Amniotic stem cell (primary cell): Measurements from ENCODE around the gene SCNN1A.
A peak's percentile ranks its signal among the peaks of the same experiment; 100 is the strongest.

Experiments
- DNase-seq: peaks from one replicate; lab custom pipeline; 2025; lab: John Stamatoyannopoulos, UW

Gene SCNN1A

GRCh38 chr12:6375269-6376078 is at the start of gene SCNN1A:
SCNN1A (minus strand) TSS chr12:6375563; CDS start chr12:6374783, 780 bp downstream.
- DNase-seq, result no peak

DNA sequence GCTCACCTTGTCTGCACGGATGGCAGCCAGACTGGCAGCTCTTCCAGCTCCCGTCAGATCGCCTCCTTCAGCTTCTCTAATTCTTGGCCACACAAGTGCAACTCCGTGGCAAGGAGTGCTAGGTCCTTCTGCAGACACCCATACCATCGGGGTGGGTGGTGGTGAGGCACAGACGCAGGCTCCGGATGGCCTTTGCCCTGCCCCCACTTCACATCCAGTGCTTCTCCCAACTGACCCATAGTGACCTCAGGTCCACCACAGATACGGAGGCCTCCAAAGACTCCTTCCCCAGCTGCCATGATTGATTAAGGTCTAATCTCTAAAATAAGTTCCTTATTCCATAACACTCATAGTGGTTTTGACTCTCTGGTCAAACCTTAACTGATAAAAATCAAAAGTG is 49.5 kb upstream of the SCNN1A start:
- no peak for DNase-seq

DNA sequence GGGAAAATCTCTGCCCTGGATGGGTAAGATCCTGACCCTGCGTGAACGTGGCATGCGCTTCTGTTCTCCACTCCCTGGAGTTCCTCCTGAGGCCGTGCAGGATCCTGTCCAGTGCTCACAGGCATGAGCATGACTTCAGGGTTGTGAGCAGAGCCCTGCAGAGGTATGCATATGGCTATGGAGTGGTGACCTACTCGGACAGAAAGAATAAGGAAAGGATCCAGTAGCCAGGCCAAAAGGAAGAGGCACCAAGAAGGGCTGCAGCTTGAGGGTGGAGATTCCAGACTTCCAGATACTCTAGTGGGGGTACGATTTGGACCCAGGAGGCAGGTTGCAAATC is 48.6 kb upstream of the SCNN1A start:
- DNase-seq, result no peak

DNA sequence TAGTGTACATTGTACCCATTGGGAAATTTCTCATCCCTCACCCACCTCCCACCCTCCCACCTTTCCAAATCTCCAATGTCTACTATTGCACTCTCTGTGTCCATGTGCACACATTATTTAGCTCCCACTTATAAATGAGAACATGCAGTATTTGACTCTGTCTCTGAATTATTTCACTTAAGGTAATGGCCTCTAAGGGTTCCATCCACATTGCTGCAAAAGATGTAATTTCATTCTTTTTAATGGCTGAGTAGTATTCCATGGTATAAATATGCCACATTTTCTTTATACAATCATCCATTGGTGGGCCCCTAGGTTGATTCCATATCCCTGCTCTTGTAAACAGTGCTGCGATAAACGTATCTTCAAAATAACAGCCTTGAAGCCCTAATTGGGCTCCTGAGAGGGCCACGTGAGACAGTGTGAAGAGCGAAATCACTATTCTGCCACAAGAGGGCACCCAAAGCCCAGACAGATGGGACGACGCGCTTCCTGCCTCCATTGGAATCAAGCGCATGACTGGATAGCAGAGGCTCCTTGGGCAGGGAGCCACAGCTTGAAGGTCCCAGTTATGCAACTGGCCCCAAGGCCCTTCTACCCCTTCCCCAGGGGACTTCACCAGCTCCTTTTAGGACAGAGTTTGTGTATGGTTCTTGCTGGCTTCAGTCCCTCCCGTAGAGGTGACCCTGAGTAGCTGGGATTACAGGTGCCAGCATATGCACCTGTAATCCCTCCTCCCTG is 48.1 kb upstream of the SCNN1A start:
- DNase-seq, result peak; percentile 92

- no peak for DNase-seq
Observed at GRCh38 chr12:6420364-6420763, 45.0 kb upstream of the SCNN1A start.

DNA sequence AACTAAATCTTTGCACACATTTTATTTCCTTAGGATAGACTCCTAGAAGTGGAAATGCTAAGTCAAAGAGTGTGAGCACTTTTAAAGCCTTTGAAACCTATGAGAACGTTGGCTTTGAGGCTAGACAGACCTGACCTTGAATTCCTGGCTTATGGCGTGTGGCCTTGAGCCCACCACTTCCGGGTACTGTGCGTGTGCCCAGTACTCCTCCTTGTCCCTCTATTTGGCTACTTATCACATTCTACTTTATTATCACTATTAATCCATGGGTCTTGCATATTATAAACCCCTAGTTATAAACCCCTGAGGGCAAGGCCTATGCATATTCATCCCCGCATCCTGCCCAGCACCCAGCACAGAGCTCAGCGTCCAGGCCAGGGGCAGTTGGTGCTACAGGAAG is 43.4 kb upstream of the SCNN1A start:
- no peak for DNase-seq

DNA sequence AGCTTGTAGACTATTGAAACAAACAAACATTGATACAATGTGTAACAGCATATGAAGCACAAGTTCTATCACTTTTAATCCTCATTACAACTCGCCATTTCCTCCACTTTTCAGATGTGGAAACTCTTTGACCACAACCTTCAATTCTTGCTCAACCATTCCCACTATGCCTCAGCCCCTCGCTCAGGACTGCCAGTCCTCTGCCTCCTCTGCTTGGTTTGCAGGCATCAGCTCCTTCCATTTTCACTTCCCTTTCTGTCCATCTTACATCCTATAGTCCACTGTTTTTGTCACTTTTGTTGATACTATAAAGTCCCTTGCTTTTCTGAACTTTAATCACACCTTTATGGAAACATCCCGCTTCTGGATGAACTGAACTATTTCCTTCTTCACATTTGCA is 41.2 kb upstream of the SCNN1A start:
- no peak for DNase-seq

DNA sequence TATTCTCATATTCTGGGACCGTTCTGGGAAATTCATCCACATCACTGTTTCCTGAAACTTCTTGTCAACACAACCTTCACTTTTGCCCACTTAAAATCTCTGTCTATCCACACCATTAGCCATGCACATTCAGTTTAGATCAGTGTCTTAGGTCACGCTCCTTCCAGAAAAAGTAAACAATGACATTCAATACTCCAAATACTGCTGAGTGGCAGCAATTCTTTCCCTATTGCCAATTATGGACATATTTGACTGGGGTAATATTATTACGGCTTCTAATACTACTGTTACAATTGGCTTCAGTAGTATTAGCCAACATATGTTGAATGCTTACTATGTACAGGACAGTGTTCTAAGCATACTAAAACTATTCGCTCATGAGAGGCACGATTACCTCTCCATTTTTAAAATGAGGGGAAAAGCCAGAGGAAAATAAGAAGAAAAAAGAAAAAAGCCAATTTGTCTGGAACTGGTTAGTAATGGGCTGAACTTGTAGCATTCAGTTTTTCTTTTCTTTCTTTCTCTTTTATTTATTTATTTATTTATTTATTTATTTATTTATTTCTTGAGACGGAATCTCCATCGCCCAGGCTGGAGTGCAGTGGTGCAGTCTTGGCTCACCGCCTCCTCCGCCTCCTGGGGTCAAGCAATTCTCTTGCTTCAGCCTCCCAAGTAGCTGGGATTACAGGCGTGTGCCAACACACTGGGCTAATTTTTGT is 32.0 kb upstream of the SCNN1A start:
- DNase-seq, result no peak

- no peak for DNase-seq
Observed at GRCh38 chr12:6405963-6406362, 30.6 kb upstream of the SCNN1A start.

DNA sequence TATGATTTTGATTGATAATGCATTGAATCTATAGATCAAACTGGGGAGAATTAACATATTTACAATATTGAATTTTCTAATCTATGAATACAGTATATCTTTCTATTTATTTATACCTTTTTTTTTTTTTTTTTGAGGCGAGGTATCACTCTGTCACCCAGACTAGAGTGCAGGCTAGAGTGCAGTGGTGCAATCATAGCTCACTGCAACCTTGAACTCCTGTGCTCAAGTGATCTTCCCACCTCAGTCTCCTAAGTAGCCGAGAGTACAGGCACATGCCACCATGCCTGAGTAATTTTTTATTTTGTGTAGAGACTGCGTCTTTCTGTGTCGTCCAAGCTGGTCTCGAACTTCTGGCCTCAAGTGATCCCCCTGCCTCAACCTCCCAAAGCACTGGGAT is 29.0 kb upstream of the SCNN1A start:
- no peak for DNase-seq

GRCh38 chr12:6399884-6400644 is 24.7 kb upstream of the SCNN1A start:
- no peak for DNase-seq

GRCh38 chr12:6396031-6396430 is 20.7 kb upstream of the SCNN1A start:
- no peak for DNase-seq

DNA sequence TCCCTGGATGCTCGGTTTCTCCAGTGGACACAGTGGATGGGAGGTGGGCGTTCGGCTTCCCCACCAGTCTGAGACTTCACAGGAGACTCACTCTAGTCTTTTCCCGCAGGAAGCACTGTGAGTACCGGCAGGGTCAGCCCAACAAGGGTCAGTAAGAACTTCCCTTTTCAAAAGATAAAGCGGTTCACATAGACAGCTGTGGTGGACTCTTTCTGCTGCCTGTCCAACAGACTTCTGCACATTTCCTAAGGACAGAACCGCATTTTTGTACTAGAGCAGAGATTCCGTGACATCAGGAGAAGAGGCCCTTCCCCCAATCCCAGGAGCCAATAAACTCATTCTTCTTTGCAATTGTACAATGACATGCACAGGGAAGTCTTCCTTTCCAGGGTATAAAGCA is 19.0 kb upstream of the SCNN1A start:
- no peak for DNase-seq

DNA sequence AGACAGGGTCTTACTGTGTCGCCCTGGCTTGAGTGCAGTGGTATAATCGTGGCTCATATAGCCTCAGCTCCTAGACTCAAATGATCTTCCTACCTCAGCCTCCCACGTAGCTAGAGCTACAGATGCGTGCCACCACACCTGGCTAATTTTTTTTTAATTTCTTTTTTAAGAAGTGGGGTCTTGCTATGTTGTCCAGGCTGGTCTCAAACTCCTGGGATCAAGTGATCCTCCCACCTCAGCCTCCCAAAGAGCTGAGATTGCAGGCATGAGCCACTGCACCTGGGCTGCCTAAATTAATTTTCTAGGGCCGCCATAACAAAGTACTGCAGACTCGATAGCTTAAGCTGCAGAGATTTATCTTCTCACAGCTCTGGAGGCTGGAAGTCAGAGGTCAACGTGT is 17.7 kb upstream of the SCNN1A start:
- no peak for DNase-seq

DNA sequence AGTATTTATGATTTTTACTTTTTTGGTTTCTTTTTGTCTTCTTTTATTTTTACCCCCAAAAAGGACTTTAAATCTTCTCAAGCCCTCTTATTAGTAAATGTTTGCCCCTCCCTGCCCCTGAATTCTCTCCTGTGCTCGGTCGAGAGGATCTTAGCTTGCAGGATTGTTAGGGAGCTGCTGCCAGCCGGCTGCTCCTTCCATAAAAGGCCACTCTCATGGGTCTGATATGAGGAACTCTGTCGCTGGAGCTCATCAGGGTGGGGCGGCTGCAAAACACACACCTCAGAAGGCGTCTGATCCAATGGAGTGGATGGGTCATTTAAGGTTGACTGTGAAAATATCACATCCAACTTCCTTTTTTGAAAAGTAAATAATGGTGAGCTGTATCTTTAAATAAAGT is 17.1 kb upstream of the SCNN1A start:
- DNase-seq, result no peak

DNA sequence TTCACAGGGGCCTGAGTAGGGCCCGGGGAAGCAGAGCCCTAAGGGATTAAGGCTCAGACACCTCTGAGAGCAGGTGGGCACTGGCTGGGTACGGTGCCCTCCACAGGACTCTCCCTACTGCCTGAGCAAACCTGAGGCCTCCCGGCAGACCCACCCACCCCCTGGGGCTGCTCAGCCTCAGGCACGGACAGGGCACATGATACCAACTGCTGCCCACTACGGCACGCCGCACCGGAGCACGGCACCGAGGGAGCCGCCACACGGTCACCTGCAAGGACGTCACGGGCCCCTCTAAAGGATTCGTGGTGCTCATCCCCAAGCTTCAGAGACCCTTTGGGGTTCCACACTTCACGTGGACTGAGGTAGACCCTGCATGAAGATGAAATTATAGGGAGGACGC is 15.7 kb upstream of the SCNN1A start:
- DNase-seq, result no peak

DNA sequence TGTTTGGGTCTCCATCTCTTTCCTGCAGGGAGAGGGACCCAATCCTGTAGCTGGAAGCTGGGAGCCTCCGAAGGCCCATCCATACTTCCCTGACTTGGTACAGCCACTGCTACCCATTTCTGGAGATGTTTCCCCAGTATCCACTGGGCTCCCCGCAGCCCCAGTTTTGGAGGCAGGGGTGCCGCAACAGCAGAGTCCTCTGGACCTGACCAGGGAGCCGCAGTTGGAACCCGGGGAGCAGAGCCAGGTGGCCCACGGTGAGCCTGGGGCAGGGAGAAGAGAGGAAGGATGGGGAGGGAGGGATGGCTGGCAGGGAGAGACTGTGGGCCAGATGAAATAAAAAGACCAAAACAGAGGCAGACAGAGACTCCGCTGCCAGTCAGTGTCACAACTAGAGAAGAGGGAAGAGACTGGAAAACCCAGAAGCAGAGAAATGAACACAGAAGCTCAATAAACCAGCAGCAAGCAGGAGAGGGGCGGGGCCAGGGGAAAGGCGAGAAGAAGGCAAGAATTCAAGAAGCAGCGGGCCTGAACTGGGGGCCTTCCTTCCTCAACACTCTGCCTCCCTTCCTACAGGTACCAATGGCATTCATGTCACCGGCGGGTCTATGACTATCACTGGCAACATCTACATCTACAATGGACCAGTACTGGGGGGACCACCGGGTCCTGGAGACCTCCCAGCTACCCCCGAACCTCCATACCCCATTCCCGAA is 14.9 kb upstream of the SCNN1A start:
- no peak for DNase-seq

GRCh38 chr12:6387541-6387940 is 12.2 kb upstream of the SCNN1A start:
- DNase-seq, result no peak

- no peak for DNase-seq
Observed at GRCh38 chr12:6386491-6386890, 11.1 kb upstream of the SCNN1A start.

- DNase-seq, result no peak
Observed at GRCh38 chr12:6386038-6386437, 10.7 kb upstream of the SCNN1A start.
